ENCODE data around the gene PDZD4. TPM values are rescaled to one million over a fixed set of nuclear protein-coding genes. Genes with fewer than 3 reads are reported as not detected.

The PDZD4 gene, protein sequence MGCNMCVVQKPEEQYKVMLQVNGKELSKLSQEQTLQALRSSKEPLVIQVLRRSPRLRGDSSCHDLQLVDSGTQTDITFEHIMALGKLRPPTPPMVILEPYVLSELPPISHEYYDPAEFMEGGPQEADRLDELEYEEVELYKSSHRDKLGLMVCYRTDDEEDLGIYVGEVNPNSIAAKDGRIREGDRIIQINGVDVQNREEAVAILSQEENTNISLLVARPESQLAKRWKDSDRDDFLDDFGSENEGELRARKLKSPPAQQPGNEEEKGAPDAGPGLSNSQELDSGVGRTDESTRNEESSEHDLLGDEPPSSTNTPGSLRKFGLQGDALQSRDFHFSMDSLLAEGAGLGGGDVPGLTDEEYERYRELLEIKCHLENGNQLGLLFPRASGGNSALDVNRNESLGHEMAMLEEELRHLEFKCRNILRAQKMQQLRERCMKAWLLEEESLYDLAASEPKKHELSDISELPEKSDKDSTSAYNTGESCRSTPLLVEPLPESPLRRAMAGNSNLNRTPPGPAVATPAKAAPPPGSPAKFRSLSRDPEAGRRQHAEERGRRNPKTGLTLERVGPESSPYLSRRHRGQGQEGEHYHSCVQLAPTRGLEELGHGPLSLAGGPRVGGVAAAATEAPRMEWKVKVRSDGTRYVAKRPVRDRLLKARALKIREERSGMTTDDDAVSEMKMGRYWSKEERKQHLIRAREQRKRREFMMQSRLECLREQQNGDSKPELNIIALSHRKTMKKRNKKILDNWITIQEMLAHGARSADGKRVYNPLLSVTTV
- 10 to 100 TPM in 1 of 3 donors, 1 to 10 TPM in 1, under 1 TPM in 1; 0.93 to 11.4 (median 6.1) TPM for polyA plus RNA-seq

DNA sequence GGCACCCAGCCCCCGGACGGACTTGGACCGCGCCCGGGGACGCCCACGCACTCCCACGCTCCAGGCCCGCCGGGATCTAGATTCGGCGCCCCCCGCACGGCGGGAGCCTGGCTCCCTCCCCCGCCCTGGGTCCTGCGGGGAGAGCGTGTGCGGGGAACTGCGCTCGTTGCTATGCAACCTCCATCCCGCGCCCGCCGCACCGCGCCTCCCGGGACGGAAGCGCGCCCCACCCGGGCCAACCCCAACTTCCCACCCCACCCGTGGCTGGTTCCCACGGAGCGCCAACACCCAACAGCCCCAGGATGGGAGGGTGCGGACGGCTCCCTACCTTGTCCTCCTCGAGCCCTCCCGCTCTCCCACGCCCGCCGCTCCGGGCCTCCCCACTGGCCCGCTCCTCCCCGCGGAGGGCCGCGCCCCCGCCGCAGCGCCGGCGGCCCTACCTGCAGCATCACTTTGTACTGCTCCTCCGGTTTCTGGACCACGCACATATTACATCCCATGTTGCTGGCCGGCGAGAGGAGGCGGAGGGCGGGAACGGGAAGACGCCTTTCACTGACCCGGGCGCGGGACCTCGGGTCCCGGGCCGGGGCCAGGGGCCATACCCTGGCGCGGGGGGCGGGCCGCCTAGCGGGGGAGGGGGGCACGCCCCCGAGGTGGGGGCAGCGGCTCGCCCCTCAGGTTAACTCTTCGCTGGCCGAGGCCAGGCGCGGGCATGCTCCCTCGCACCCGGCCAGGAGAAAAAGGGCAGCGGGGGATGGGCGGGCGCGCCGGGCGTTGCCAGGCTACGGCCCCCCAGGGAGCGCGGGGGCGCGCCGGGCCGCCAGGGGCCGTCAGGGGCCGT is at the start of gene PDZD4:
Gene PDZD4, minus strand, starts transcription at position 746 of the 841 bp plus-strand sequence. Its CDS starts 246 bp downstream, at position 500.
- Mint-ChIP-seq H3K36me3 (peaks cover 0 to 7% (median 4%) of the 10 kb centered on the region in 3 donors), H3K27ac (peak within 1 kb of the TSS in 5 of 6 donors; percentile 57 to 94 (median 74))

DNA sequence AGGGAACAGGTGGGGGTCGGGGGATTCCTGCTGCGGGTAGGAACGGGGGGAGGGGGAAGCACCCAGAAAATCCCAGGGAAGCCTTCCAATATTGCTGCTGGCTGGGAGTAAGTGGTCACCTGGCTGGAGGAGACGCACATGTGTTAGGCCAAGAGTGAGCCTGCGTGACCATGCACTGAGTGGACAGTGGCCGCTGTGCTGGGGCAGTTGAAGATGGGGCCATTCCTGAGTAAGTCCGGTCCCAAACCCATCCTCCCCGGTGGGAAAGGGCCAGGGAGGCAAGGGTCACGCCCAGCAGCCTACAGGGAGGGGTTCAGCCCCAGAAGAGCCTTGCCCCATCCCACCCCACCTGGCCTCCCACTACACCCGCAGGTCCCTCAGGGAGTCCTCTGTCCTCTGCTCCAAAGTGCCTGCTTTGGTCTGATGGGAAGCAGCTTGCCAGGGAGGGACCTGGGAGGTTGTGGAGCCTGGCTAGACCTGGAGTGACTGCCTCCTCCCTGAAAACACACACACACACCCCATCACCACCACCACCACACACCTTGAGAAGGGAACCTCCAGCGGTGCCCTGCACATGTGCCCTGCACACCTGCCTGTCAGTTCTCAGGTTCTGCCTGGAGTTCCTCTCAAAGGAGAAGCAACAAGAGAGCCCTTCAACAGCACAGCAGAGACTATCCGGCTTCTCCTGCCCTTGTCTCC is 49.5 kb upstream of the PDZD4 start:
- no peak overlapping the region for H3K27ac Mint-ChIP-seq

More for the DNA sequence above, at the start of gene PDZD4:
- H3K4me3 Mint-ChIP-seq, result peak within 1 kb of the TSS; percentile 85 to 90 (median 86)
- H3K4me1 Mint-ChIP-seq, result peaks cover 30 to 36% of the 10 kb centered on the region in 2 donors
- peak in 1 of 3 donors; percentile 35 for DNase-seq
- peaks cover 1 to 13% (median 8%) of the 10 kb centered on the region in 3 donors for H3K27me3 Mint-ChIP-seq (ENCODE audit: low read depth in 3 of 3)
- H3K9me3 Mint-ChIP-seq, result peaks cover 0 to 3% (median 0%) of the 10 kb centered on the region in 6 donors

DNA sequence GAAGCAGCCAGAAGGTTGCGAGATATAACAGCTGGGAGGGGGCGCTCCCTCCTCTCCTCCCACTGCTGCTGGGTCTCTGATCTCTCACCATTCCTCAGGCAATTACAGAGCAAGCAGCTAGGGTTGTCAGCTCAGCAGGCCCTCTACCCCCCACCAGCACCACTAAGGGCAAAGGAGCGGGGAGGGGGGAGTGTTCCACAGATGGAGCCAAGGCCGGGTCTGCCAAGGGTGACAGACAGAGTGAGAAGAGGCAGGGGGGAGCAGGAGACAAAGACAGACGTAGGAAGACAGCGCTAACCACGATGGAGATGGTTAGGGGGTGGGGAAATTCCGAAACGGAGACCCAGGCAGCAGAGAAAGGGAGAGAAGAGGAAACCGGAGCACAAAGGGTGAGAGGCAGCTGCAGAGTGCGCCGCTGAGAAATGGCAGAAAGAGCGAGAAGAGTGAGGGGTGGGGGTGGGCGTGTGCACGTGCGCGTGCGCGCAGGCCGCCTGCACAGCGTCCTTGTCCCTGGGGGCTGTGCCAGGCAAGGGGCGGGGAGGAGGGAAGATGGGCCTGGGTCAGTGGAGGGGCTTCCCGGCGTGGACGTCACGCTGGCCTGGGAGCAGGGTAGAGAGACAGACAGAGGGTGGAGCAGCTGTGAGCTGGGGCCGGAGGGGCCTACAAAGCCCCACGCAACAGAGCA is 48.8 kb upstream of the PDZD4 start:
- H3K4me3 Mint-ChIP-seq, result no peak overlapping the region
- peaks cover 10 to 24% (median 23%) of the 10 kb centered on the region in 3 donors for H3K27me3 Mint-ChIP-seq (ENCODE audit: low read depth in 3 of 3)
- DNase-seq, result no peak
- H3K4me1 Mint-ChIP-seq, result peaks cover 0 to 1% of the 10 kb centered on the region in 2 donors
- H3K27ac Mint-ChIP-seq, result no peak overlapping the region
- H3K9me3 Mint-ChIP-seq, result no peaks in the 10 kb centered on the region
- H3K36me3 Mint-ChIP-seq, result no peaks in the 10 kb centered on the region

More for the DNA sequence above, 49.5 kb upstream of the PDZD4 start:
- peaks cover 11 to 25% (median 24%) of the 10 kb centered on the region in 3 donors for H3K27me3 Mint-ChIP-seq (ENCODE audit: low read depth in 3 of 3)
- H3K4me1 Mint-ChIP-seq, result peaks cover 0 to 1% of the 10 kb centered on the region in 2 donors
- H3K4me3 Mint-ChIP-seq, result no peak overlapping the region
- DNase-seq, result no peak
- no peaks in the 10 kb centered on the region for H3K9me3 Mint-ChIP-seq
- peaks cover 0 to 4% (median 0%) of the 10 kb centered on the region in 3 donors for H3K36me3 Mint-ChIP-seq

DNA sequence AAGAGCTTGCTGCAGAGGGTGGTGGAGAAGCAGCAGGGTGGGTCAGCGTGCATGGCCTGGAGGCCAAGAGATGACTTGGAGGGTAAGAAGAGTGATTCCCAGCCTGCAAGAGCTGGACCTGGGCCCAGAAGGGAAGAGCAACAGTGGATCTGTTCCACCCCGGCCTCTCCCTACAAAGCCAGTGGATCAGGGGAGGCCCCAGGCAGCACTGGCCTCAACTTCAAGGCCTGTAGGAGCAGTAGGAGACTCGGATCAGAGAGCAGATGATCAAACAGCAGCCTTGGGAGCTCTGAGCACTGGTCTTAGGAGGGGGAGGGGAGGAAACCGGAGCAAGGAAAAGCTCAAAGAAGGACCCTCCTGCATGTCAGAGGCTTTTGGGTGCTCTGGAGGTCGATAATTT is 48.0 kb upstream of the PDZD4 start:
- no peak overlapping the region for H3K4me3 Mint-ChIP-seq

DNA sequence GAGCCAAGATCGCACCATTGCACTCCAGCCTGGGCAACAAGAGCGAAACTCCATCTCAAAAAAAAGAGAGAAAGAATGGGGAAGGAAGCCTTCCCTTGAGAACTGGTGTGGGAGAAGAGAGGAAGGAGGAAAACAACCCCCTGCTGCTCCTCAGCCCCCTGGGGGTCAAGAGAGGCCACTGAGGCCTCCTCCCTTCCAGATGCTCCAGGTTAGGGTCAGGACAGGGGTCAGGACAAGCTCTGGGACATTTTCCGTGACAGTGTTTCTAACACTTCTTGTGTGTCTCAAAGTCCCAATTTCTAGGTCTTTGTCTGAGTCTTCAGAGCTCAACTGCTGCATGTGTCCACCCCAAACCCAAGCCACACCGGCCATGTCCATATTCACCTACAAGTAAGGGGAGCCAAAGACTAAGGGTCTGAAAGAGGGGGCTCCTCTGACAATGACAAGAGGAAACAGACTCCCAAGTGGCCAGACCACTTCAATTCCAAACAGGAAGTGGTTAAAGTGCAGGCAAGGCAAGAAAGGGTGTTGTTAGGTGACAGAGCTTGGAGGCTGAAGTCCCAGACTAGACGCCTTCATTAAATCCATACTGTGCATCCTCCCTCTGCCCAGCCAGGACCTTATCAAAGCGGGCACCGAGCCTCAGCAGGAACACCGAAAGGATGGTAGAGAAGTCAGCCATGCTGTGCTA is 47.4 kb upstream of the PDZD4 start:
- Mint-ChIP-seq H3K9me3 (no peaks in the 10 kb centered on the region), H3K36me3 (no peaks in the 10 kb centered on the region), H3K4me3 (no peak overlapping the region), H3K27ac (no peak overlapping the region), H3K27me3 (ENCODE audit: low read depth in 3 of 3) (peaks cover 10 to 25% (median 22%) of the 10 kb centered on the region in 3 donors), H3K4me1 (peaks cover 0 to 1% of the 10 kb centered on the region in 2 donors)
- DNase-seq, result no peak

More for the DNA sequence above, 48.0 kb upstream of the PDZD4 start:
- no peaks in the 10 kb centered on the region for H3K36me3 Mint-ChIP-seq
- H3K4me1 Mint-ChIP-seq, result peaks cover 0 to 1% of the 10 kb centered on the region in 2 donors
- H3K27me3 Mint-ChIP-seq (ENCODE audit: low read depth in 3 of 3), result peaks cover 10 to 23% (median 22%) of the 10 kb centered on the region in 3 donors
- no peak for DNase-seq
- H3K9me3 Mint-ChIP-seq, result no peaks in the 10 kb centered on the region
- peak overlapping the region in 1 of 6 donors; percentile 55 for H3K27ac Mint-ChIP-seq

DNA sequence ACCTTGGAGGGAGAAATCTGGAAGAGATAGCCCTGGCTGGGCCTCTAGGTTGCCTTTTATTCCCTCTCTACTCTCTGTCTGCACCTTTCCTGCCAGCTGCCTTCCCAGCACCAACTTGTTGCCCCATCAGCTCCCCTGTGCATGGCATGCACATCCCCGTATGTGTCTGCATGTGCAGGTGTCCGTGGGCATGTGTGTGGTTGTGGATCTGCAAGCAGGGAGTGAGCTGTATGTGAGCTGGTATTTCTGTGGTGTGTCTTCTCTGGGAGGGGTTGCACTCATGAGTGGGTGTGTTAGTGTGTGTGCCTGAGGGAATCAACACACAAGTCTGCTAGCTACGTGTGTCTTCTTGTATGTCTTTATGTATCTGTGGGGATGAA is 45.8 kb upstream of the PDZD4 start:
- no peak overlapping the region for H3K4me3 Mint-ChIP-seq

DNA sequence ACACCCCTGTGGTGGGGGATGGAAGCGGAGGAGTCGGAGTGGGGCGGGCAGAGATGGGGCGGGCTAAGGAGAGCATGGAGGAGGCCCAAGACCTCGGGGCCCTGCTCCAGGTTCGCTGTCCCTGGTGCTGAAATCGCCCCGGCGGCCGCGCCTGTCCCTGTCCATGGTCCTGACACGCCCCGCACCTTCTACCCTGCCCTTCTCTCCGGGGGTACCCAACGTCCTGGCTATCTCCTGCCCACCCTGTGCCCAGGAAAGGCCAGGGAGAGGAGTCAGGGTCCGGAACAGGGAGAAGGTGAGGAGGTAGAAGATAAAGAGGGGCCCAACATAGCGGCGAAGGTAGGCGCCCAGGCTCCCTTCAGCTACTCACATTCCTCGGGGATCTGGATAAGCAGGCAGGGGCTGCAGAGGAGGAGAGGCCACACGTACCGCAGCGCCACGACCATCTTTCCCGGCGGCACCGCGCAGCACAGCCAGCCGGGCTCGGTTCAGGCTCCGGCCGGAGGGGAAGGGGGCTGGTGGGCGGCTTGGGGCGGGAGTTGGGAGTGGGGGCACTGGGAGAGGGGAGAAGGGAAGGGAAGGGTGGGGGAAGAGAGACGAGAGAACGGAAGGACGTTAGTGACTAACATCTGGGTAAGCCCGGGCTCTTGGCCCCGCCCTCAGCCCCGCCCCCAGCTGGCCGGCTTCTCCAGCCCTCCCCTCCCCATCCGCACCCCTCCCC is 45.2 kb upstream of the PDZD4 start:
- Mint-ChIP-seq H3K4me1 (peaks cover 0 to 1% of the 10 kb centered on the region in 2 donors), H3K27ac (peak overlapping the region in 1 of 6 donors; percentile 78), H3K36me3 (no peaks in the 10 kb centered on the region), H3K9me3 (peaks cover 0 to 2% (median 0%) of the 10 kb centered on the region in 6 donors), H3K27me3 (ENCODE audit: low read depth in 3 of 3) (peaks cover 13 to 25% (median 24%) of the 10 kb centered on the region in 3 donors), H3K4me3 (no peak overlapping the region)
- DNase-seq, result peak; percentile 64 to 73 (median 69)

More for the DNA sequence above, 45.8 kb upstream of the PDZD4 start:
- no peak for DNase-seq
- peaks cover 12 to 26% (median 25%) of the 10 kb centered on the region in 3 donors for H3K27me3 Mint-ChIP-seq (ENCODE audit: low read depth in 3 of 3)
- H3K9me3 Mint-ChIP-seq, result peaks cover 0 to 2% (median 0%) of the 10 kb centered on the region in 6 donors
- peaks cover 0 to 1% of the 10 kb centered on the region in 2 donors for H3K4me1 Mint-ChIP-seq
- H3K36me3 Mint-ChIP-seq, result no peaks in the 10 kb centered on the region
- H3K27ac Mint-ChIP-seq, result peak overlapping the region in 1 of 6 donors; percentile 53

DNA sequence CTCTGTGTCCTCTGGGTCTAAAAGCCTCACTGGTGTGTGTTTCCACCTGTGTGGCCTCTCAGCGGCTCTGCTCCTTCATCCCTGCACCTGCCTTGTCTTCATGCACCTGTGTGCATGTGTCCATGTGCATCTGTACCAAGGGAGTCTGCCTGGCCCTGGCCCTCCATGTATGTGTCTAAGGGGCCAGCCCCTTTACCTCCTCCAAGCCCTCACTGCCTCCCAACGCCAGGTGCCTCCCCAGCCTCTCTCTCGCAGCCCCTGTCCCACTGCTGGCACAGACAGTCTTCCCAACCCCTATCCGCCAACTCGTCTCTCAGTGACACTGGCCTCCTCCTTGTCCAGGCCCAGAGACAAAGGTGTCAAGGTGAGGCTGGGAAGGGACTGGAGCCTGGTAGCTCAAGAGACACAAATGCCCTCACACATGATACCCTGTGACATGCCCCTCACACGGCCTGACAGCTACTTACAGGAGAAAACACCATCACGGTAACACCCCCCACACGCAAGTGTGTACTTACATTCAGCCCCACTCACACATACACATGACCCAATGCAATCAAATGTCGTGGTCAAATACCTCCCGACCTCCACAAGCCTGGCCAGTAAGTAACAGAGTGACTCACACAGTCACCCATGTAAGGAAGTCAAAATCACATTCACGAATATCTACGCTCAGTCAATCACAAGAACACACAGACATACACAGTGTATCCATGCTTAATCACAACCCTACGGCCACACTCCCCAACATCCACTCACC is 44.2 kb upstream of the PDZD4 start:
- Mint-ChIP-seq H3K9me3 (peaks cover 0 to 2% (median 0%) of the 10 kb centered on the region in 6 donors), H3K27me3 (ENCODE audit: low read depth in 3 of 3) (peaks cover 15 to 24% (median 22%) of the 10 kb centered on the region in 3 donors), H3K27ac (peak overlapping the region in 1 of 6 donors; percentile 11), H3K36me3 (no peaks in the 10 kb centered on the region), H3K4me1 (peaks cover 0 to 1% of the 10 kb centered on the region in 2 donors), H3K4me3 (no peak overlapping the region)
- DNase-seq, result no peak

DNA sequence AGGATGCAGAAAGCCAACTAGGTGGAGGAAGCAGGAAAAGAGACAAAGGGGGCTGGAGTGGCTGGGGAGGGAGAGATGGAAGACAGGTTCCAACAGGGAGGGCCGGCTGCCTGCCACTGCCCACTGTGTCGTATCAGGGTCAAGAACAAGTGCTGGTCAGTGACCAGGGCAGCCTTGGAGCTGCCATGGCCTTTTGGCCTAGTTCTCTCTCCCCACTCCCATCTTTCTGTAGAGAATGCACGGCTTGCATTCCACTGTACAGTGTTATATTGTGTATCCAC is 43.7 kb upstream of the PDZD4 start:
- H3K4me1 Mint-ChIP-seq, result no peaks in the 10 kb centered on the region
- H3K27me3 Mint-ChIP-seq (ENCODE audit: low read depth in 3 of 3), result peaks cover 14 to 24% (median 22%) of the 10 kb centered on the region in 3 donors
- H3K9me3 Mint-ChIP-seq, result peaks cover 0 to 2% (median 0%) of the 10 kb centered on the region in 6 donors
- H3K27ac Mint-ChIP-seq, result no peak overlapping the region
- no peaks in the 10 kb centered on the region for H3K36me3 Mint-ChIP-seq
- no peak overlapping the region for H3K4me3 Mint-ChIP-seq
- DNase-seq, result no peak

DNA sequence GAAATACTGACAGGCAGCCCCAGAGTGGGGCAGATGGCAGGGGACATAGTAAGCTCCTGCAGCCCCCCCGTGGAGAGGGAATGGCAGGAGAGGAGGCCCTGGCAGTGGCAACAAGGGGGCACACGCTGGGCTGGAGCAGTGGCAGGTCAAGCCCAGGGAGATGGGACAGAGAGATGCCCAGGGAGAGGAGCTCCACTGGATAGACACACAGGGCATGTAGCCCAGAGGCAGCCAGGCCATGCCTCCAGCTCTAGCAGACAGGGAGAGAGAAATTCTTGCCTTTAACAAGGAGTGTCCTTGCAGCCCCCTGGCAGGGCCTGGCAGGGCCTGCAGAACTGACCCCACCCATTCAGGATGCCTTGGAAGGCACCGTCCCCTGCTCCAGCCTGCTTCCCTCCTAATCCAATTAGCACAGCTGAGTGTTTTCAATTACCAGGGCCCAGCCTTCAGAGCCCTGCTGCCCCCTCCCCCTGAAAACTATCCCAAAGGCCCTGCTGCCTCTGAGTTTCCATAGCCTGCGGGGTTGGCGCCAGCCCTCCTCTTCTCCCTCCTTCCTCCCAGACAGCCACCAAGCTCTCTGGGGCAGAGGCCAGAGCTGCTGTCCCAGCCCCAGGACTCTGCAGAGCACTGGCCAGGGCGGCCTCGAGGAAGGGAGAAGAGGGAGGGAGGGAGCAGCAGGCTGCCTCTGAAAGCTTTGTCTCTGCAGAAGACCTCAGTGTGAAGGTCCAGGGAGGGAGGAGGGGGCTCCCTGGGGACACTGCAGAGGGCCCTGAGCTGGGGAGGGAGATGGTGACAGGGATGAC is 43.1 kb upstream of the PDZD4 start:
- no peak for DNase-seq
- Mint-ChIP-seq H3K4me1 (no peaks in the 10 kb centered on the region), H3K27ac (no peak overlapping the region), H3K9me3 (peaks cover 0 to 2% (median 0%) of the 10 kb centered on the region in 6 donors), H3K4me3 (no peak overlapping the region), H3K27me3 (ENCODE audit: low read depth in 3 of 3) (peaks cover 12 to 24% (median 22%) of the 10 kb centered on the region in 3 donors), H3K36me3 (no peaks in the 10 kb centered on the region)

All from immature natural killer cell (primary cell).